Non-pigmented ciliary epithelial cell (primary cell): ENCODE results near the gene BMP2K.
"Not testable (repeated sequence)": the region's sequence is repeated elsewhere in the genome, so short reads cannot be mapped to it uniquely, and the experiment has no call there.

Experiments
- DNase-seq: peaks from one replicate; pipeline ENCODE4 v3.0.0-alpha.2; 2010; ENCODE audit warnings: low read depth

BMP2K gene

GRCh38 chr4:78795594-78796416 lies 19.7 kb downstream of the BMP2K start:
- not testable (repeated sequence) for DNase-seq

- no peak for DNase-seq
Observed at GRCh38 chr4:78796526-78796925, 20.4 kb downstream of the BMP2K start.

GRCh38 chr4:78797777-78798284 lies 21.7 kb downstream of the BMP2K start:
- DNase-seq, result no peak

- DNase-seq, result no peak
Observed at GRCh38 chr4:78799551-78800495, 23.7 kb downstream of the BMP2K start.

- DNase-seq, result no peak
Observed at GRCh38 chr4:78800965-78801364, 24.8 kb downstream of the BMP2K start.

- no peak for DNase-seq
Observed at GRCh38 chr4:78803983-78804382, 27.8 kb downstream of the BMP2K start.

- no peak for DNase-seq
Observed at GRCh38 chr4:78806943-78807460, 30.9 kb downstream of the BMP2K start.

GRCh38 chr4:78809295-78809694 lies 33.1 kb downstream of the BMP2K start:
- no peak for DNase-seq

- DNase-seq, result no peak
Observed at GRCh38 chr4:78809928-78810835, 34.0 kb downstream of the BMP2K start.

GRCh38 chr4:78811034-78811433 lies 34.9 kb downstream of the BMP2K start:
- DNase-seq, result no peak

GRCh38 chr4:78818530-78819079 lies 42.5 kb downstream of the BMP2K start:
- DNase-seq, result no peak

- DNase-seq, result no peak
Observed at GRCh38 chr4:78824001-78824400, 47.9 kb downstream of the BMP2K start.

- DNase-seq, result no peak
Observed at GRCh38 chr4:78827191-78827590, 51.0 kb downstream of the BMP2K start.

GRCh38 chr4:78829296-78829695 lies 53.1 kb downstream of the BMP2K start:
- DNase-seq, result peak; percentile 9

- DNase-seq, result not testable (repeated sequence)
Observed at GRCh38 chr4:78839676-78840075, 63.5 kb downstream of the BMP2K start.

GRCh38 chr4:78840286-78840685 lies 64.1 kb downstream of the BMP2K start:
- DNase-seq, result not testable (repeated sequence)

- DNase-seq, result no peak
Observed at GRCh38 chr4:78845472-78845871, 69.3 kb downstream of the BMP2K start.

- no peak for DNase-seq
Observed at GRCh38 chr4:78846258-78846657, 70.1 kb downstream of the BMP2K start.

- no peak for DNase-seq
Observed at GRCh38 chr4:78862314-78862737, 86.2 kb downstream of the BMP2K start.

- DNase-seq, result no peak
Observed at GRCh38 chr4:78863254-78863869, 87.2 kb downstream of the BMP2K start.

- no peak for DNase-seq
Observed at GRCh38 chr4:78863991-78864390, 87.8 kb downstream of the BMP2K start.
